Gastroesophageal sphincter (tissue), 4 donors: ENCODE data around the gene RRP1B. TPM values are rescaled to one million over a fixed set of nuclear protein-coding genes. Genes with fewer than 3 reads are reported as not detected.
"Not testable (repeated sequence)": the region's sequence is repeated elsewhere in the genome, so short reads cannot be mapped to it uniquely, and the experiment has no call there.

Experiments used
- ATAC-seq: fragments of 150-250 bp; one replicate; pipeline ENCODE4 v1.9.1; 2016; ENCODE audit warnings: mild to moderate bottlenecking, moderate library complexity
- H3K27ac ChIP-seq, 4 donors: fragments of 200-600 bp; sonication (generic) in 3 of 4; 1 replicate in 3 of 4; 2 replicates in 1 of 4; pipeline ENCODE4 v1.5.1; 2016 to 2019
- H3K27me3 ChIP-seq: fragments of 200-600 bp; sonication (generic); one replicate; pipeline ENCODE4 v1.5.1; 2019
- H3K36me3 ChIP-seq, 2 donors: fragments of 200-600 bp; sonication (generic); one replicate each; pipeline ENCODE4 v1.5.1; 2019; ENCODE audit warnings: control low read depth in 1 of 2
- H3K4me1 ChIP-seq, 3 donors: fragments of 200-600 bp; sonication (generic); 1 replicate in 2 of 3; 2 replicates in 1 of 3; pipeline ENCODE4 v1.5.1; 2016 to 2019; ENCODE audit warnings: control low read depth in 2 of 3
- H3K4me3 ChIP-seq, 2 donors: fragments of 200-600 bp; sonication (generic); one replicate each; pipeline ENCODE4 v1.5.1; 2019; ENCODE audit warnings: mild to moderate bottlenecking in 1 of 2, moderate library complexity in 1 of 2
- H3K9me3 ChIP-seq, 3 donors: fragments of 200-600 bp; sonication (generic); one replicate each; pipeline ENCODE4 v1.5.1; 2017 to 2019; ENCODE audit warnings: control low read depth in 2 of 3
- CTCF ChIP-seq, 4 experiments: fragments of 200-600 bp in 2 of 4; fragments of 450-650 bp in 2 of 4; sonication (generic) in 1 of 4; IDR thresholded peaks; one replicate each; pipeline ENCODE4 v1.5.1; 2017 to 2019; ENCODE audit warnings: antibody characterized with exemption in 4 of 4, mild to moderate bottlenecking in 2 of 4, moderate library complexity in 2 of 4
- EP300 ChIP-seq: sonication (generic); formaldehyde crosslinking; IDR thresholded peaks from one replicate; pipeline ENCODE4 v1.6.1; 2017; ENCODE audit warnings: antibody characterized with exemption, mild to moderate bottlenecking
- POLR2A ChIP-seq, 2 donors: fragments of 450-650 bp; IDR thresholded peaks; one replicate each; pipeline ENCODE4 v1.6.1; 2017; ENCODE audit warnings: antibody characterized with exemption in 2 of 2, mild to moderate bottlenecking in 2 of 2, moderate library complexity in 1 of 2
- POLR2AphosphoS5 ChIP-seq: sonication (generic); formaldehyde crosslinking; IDR thresholded peaks from one replicate; pipeline ENCODE4 v1.6.1; 2017; ENCODE audit warnings: antibody characterized with exemption
- WGBS, 2 donors: methylation state at CpG; one replicate each; pipeline ENCODE4 v1.1.5; 2018; ENCODE audit warnings: low coverage in 1 of 2; 5-methylcytosine and 5-hydroxymethylcytosine counted together
- total RNA-seq, 4 donors: library from RNA; depleted of rRNA; stranded (reverse); fragments of >200 nt; gene quantifications; one replicate each; pipeline ENCODE4 v1.1.0, GENCODE V29; 2016

Gene RRP1B
- total RNA-seq, 4 donors from 2014 or later: 17.8 to 23.7 (median 21.2) TPM

- no peak overlapping the region for H3K27ac ChIP-seq
- H3K4me3 ChIP-seq: no peak overlapping the region
- TF ChIP-seq CTCF (IDR thresholded peaks at IDR 0.05): no peak
- no peak for TF ChIP-seq POLR2AphosphoS5
- TF ChIP-seq POLR2A (IDR thresholded peaks at IDR 0.05): no peak
- TF ChIP-seq EP300: no peak
- no peak for ATAC-seq
- H3K36me3 ChIP-seq: no peaks in the 10 kb centered on the region
- H3K4me1 ChIP-seq: peaks cover 0 to 15% (median 7%) of the 10 kb centered on the region in 3 donors
- no peaks in the 10 kb centered on the region for H3K27me3 ChIP-seq
- 80 to 84% methylated on average over 5 of the region's 5 CpGs for WGBS, 2 donors
- H3K9me3 ChIP-seq: peaks cover 0 to 5% (median 0%) of the 10 kb centered on the region in 3 donors
Measured at GRCh38 chr21:43614839-43615238, 44.5 kb upstream of the RRP1B start.

GRCh38 chr21:43616861-43617260 is 42.5 kb upstream of the RRP1B start:
- H3K4me1 ChIP-seq, H3K27ac ChIP-seq, H3K4me3 ChIP-seq, H3K36me3 ChIP-seq, ATAC-seq, H3K27me3 ChIP-seq: not testable (repeated sequence)
- 75 to 82% methylated on average over 3 of the region's 3 CpGs for WGBS, 2 donors
- peaks cover 0 to 14% (median 0%) of the 10 kb centered on the region in 3 donors for H3K9me3 ChIP-seq

GRCh38 chr21:43618940-43619339 is 40.4 kb upstream of the RRP1B start:
- Histone ChIP-seq H3K4me3 (no peak overlapping the region), H3K4me1 (no peaks in the 10 kb centered on the region), H3K27ac (no peak overlapping the region), H3K9me3 (peaks cover 0 to 14% (median 0%) of the 10 kb centered on the region in 3 donors), H3K27me3 (no peaks in the 10 kb centered on the region), H3K36me3 (no peaks in the 10 kb centered on the region)
- WGBS, 2 donors: 95 to 100% methylated on average over 4 of the region's 4 CpGs
- ATAC-seq: no peak
- TF ChIP-seq EP300: no peak
- no peak for TF ChIP-seq CTCF (IDR thresholded peaks at IDR 0.05)
- no peak for TF ChIP-seq POLR2AphosphoS5
- TF ChIP-seq POLR2A (IDR thresholded peaks at IDR 0.05): no peak

GRCh38 chr21:43619344-43619743 is 40.0 kb upstream of the RRP1B start:
- H3K36me3 ChIP-seq: no peaks in the 10 kb centered on the region
- WGBS, 2 donors: 94% methylated on average over 4 of the region's 4 CpGs; no CpG with 5 or more reads in 1 of the 2 donors

GRCh38 chr21:43619856-43620255 is 39.5 kb upstream of the RRP1B start:
- Histone ChIP-seq H3K27me3 (no peaks in the 10 kb centered on the region), H3K9me3 (peaks cover 0 to 14% (median 0%) of the 10 kb centered on the region in 3 donors), H3K27ac (no peak overlapping the region), H3K36me3 (no peaks in the 10 kb centered on the region), H3K4me1 (no peaks in the 10 kb centered on the region), H3K4me3 (no peak overlapping the region)
- TF ChIP-seq CTCF (IDR thresholded peaks at IDR 0.05) (no peak), POLR2AphosphoS5 (no peak), EP300 (no peak), POLR2A (IDR thresholded peaks at IDR 0.05) (no peak)
- ATAC-seq: no peak
- 87% methylated on average over 1 of the region's 4 CpGs; no CpG with 5 or more reads in 1 of the 2 donors for whole genome bisulfite sequencing, 2 donors

More at GRCh38 chr21:43619344-43619743, 40.0 kb upstream of the RRP1B start:
- Histone ChIP-seq H3K4me3 (no peak overlapping the region), H3K27me3 (no peaks in the 10 kb centered on the region), H3K9me3 (peaks cover 0 to 14% (median 0%) of the 10 kb centered on the region in 3 donors), H3K4me1 (no peaks in the 10 kb centered on the region), H3K27ac (no peak overlapping the region)
- ATAC-seq: no peak
- TF ChIP-seq CTCF (IDR thresholded peaks at IDR 0.05): no peak
